Measurements from ENCODE around the gene MSH3.
"Not testable (repeated sequence)": the region's sequence is repeated elsewhere in the genome, so short reads cannot be mapped to it uniquely, and the experiment has no call there.

The MSH3 gene

DNA sequence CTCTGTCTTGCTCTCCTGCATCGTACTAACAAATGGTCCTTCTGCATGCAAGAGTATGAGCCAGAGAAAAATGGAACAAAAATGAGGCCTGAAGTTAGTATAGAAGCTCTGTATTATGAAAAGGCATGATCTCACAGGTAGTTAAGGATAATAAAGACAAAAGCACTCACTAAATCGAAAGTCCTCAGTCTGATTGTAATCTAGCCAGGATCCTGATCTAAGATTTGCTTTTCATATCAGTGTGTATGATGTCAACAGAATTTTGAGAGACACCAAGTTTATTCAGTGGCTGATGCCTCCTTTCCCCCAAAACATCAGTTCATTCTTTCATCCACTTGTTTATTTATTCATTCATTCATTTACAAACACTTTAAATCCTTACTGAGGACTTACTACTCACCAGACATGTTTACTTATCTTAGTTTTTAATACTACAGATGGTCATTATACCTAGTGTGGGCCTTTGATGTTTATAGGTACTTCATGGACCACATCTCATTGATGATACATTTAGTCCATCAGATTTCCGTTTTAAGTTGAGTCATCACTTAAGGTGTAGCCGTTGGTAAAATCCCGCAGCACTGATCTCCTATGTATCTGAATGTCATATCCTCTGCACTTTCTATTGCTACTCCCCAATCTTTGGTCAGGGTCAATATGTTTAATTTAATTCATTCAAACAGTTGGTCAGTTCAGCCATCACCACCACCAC is 105.6 kb downstream of the MSH3 start:
- no peak for DNase-seq

- DNase-seq = no peak
Measured at GRCh38 chr5:80760680-80761079, 106.2 kb downstream of the MSH3 start.

DNA sequence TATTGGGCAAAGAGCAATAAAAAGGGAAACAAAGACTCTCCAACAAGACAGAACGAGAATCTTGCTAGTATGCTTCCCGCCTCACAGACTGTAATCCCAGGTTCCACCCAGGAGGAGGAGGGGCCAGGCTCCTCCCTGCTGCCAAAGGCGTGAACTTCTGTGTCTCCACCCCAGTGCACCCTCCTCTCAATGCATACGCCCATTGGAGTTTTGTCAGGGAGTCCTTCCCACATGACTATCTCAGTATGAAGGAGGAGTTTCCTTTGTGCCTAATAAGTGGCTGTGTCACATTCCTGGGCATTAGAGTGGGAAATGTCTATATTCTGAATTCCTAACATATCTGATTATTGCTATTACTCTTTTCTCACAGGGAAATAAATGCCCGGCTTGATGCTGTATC is 106.7 kb downstream of the MSH3 start:
- DNase-seq = no peak

DNA sequence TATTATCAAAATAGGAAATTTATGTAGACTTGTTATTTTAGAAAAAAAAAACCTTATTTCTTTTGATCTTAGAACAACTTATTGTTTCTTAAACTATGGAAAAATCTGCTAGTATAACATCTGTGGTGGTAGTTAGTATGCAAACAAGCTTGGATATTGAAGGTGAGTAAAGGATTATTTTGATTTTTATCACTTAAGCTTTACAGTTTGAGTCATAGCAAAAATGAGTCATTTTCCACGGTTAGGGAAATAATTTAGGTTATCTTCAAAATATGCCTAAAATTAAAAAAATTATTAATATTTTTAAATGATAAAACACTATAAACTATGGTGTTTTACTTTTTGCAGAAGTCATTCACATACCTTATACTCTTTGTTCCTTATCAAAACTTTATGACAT is 107.5 kb downstream of the MSH3 start:
- DNase-seq = no peak

- no peak for DNase-seq
Measured at GRCh38 chr5:80762573-80762972, 108.1 kb downstream of the MSH3 start.

- DNase-seq = no peak
Measured at GRCh38 chr5:80763211-80763610, 108.8 kb downstream of the MSH3 start.

DNA sequence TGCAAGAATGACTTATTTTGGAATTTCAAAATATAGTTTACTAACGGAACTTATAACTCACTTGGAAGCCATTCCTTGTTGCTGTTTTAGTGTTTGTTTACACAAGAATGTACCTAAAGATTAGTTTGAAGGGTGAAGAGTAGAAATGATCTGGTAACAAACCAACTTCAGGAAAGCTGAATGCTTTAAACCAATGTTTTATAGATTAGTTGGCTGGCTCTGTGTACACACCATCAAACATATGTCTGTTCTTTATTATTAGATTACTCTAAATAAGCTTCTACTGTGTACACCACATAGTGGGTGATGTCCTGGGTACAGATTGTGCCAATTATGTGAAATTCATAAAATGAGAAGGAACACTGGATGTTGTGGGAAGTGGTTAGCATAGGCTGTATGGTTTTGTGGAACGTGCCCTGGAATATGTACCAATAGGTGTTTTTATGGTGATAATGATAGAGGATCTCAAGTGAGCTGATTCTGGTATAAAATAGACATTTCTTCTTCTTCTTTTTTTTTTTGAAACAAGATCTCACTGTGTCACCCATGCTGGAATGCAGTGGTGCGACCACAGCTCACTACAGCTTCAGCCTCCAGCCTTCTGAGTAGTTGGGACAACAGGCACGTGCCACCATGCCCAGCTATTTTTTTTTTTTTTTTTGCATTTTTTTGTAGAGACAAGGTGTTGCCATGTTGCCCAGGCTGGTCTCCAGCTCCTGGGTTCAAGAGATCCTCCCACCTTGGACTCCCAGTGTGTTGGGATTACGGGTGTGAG is 109.6 kb downstream of the MSH3 start:
- DNase-seq = no peak

GRCh38 chr5:80764786-80765185 is 110.3 kb downstream of the MSH3 start:
- no peak for DNase-seq

DNA sequence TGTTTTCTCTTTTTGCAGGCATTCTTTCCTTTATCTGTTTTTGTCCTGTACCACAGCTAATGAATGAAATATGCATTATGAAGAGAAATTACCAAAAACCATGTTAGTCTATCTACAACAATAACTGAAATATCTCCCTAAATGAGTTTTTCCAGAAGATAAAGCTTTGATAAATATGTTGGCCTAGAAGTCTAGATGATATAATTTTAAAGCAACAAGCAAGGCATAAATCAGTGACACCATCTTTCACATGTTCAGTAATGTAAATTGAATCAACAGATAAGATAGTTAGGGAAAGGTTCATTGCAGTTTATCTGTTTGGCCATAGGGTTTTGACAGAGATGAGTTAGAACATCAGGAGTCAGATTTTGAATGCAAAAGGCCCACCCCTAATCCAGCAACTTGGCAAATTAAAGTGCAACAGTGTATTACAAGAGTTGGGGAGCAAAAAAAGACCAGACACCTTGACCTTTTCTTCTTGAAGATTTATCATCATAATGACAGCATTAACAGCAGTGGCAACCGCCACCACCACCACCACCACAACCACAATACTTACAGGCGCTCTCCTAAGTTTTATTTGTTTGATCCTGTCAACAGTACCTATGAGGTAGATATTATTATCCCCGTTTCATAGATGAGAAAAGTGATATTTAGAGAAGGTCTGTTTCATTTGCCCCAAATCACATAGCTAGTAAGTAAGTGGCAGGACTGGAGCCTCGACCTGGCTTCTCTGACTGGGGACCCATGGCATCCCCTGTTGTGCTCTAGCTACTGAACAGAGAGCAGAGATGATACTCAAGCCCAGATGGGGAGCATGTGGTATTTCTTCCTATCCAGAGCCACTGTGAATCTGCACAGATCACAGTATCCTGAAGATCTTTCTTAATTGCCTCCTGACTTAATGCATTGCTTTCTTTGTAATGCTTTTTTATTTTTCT is 123.2 kb downstream of the MSH3 start:
- no peak for DNase-seq

DNA sequence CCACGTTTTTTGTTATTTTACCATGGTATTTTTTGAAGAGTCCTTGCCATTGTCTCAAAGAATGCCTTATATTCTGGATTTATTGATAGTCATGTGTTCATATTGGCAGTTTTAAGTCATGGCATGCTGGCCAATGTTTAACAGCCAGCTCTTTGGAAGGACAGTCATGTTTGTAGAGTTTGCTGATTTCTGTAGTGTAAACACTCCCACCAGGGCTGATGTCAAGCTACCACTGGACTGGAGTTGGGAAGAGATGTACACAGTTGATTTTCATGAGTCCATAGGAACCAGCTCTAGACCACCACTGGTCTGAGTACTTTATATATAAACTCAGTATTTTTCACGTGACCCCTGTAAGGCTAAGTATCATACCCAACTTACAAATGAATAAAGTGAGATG is 125.6 kb downstream of the MSH3 start:
- no peak for DNase-seq

DNA sequence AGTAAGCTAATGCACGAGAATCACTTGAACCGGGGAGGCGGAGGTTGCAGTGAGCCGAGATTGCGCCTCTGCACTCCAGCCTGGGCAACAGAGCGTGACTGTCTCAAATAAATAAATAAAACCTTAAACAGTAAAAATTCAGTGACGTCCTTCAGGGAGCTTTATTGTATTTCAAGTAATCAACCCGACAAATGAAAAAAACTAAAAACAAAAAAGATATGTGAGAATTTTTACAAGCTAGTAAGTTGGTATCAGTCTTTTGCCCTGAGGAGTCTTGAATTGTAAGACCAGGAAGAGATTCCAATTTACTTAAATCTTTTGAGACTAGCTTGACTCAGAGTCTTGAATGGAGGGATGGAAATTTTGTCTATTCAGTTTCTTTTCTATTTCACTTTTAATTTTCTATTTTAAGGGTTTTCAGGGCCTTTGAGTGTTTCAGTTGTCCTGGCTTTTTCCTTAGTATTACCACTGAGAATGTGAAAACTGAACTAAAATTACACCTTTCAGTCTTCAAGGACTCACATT is 126.4 kb downstream of the MSH3 start:
- DNase-seq = no peak

GRCh38 chr5:80781356-80781755 is 126.9 kb downstream of the MSH3 start:
- DNase-seq = no peak

GRCh38 chr5:80782626-80783025 is 128.2 kb downstream of the MSH3 start:
- no peak for DNase-seq

GRCh38 chr5:80783751-80784150 is 129.3 kb downstream of the MSH3 start:
- DNase-seq = not testable (repeated sequence)

GRCh38 chr5:80784451-80784850 is 130.0 kb downstream of the MSH3 start:
- DNase-seq = no peak

DNA sequence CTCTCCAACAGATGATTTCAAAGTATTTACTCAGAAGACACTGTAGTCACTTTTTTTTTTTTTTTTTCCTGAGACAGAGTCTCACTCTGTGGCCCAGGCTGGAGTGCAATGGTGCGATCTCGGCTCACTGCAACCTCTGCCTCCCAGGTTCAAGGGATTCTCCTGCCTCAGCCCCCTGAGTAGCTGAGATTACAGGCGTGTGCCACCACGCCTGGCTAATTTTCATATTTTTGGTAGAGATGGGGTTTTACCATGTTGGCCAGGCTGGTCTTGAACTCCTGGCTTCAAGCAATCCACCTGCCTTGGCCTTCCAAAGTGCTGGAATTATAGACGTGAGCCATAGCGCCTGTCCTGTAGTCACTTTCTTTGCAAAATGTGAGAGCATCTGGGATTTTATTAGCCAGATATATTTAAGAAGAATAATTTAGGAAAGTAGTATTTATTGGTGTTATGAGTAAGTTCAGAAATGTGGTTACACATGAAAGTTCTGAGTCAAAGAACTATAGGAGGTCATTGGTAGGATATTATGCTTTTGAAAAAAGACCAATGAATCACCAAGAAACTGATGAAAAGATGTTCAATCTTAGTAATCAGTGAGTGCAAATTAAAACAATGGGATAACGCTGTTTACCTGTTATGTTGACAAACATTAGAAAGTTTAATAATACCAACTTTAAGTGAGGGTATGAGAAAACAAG is 135.0 kb downstream of the MSH3 start:
- DNase-seq = not testable (repeated sequence)

GRCh38 chr5:80790698-80791097 is 136.2 kb downstream of the MSH3 start:
- no peak for DNase-seq

- peak; percentile 12 for DNase-seq
Measured at GRCh38 chr5:80793354-80793753, 138.9 kb downstream of the MSH3 start.

- no peak for DNase-seq
Measured at GRCh38 chr5:80796846-80797245, 142.4 kb downstream of the MSH3 start.

DNA sequence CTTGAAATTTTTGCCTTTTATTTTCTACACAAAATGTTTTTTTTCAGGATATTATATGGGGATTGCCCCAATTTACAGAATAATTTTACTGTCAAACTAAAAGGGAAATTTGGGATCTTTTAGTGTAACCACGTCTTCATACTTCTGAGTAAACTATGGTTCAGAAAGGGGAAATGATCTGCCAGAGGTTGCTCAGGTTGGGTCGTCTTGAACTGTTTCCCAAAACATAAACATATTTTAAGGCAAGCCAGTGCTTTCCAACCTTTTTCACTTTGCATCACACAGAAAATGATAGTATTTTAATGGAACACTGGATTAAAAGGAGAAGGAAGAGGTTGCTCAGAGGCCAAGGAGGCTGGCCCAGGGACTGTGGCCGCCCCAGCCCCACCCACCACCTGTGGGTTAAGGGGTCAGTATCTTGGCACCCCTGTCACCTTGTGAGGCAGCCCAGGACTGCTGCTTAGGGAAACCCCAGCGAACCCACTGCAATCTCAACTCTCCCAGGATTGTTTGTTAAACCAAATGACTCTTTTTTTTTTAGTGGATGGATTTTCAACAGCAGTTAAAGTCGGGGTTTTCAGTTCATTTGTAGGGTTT is 143.1 kb downstream of the MSH3 start:
- DNase-seq = no peak

GRCh38 chr5:80798166-80798565 is 143.7 kb downstream of the MSH3 start:
- DNase-seq = no peak

DNA sequence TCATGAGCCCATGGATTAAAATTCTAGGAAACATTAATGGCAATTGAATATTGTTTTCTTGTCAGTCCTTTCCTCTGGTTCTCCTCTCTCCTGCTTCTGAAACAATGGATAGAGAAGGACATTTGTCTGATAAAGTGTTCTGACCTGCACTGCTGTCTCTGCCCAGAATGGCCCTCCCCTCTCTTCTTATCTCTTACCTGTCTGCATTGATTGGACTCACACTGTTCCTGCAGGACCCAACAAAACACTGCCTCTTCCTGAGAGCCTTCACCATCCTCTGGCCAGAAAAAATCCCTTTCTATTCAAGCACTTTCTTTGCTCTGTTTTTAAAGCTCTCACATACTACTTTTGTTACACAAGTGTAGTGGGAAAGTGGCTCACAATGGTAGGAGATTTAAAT is 144.2 kb downstream of the MSH3 start:
- no peak for DNase-seq

Data from OCI-M1 (cell line).